ENCODE measurements around the gene ACOXL.
A peak's percentile ranks its signal among the peaks of the same experiment; 100 is the strongest.

Gene ACOXL

GRCh38 chr2:111116843-111117597, 384.6 kb downstream of the ACOXL start:
- peak; percentile 89 for DNase-seq (ENCODE audit: low spot score)

DNA sequence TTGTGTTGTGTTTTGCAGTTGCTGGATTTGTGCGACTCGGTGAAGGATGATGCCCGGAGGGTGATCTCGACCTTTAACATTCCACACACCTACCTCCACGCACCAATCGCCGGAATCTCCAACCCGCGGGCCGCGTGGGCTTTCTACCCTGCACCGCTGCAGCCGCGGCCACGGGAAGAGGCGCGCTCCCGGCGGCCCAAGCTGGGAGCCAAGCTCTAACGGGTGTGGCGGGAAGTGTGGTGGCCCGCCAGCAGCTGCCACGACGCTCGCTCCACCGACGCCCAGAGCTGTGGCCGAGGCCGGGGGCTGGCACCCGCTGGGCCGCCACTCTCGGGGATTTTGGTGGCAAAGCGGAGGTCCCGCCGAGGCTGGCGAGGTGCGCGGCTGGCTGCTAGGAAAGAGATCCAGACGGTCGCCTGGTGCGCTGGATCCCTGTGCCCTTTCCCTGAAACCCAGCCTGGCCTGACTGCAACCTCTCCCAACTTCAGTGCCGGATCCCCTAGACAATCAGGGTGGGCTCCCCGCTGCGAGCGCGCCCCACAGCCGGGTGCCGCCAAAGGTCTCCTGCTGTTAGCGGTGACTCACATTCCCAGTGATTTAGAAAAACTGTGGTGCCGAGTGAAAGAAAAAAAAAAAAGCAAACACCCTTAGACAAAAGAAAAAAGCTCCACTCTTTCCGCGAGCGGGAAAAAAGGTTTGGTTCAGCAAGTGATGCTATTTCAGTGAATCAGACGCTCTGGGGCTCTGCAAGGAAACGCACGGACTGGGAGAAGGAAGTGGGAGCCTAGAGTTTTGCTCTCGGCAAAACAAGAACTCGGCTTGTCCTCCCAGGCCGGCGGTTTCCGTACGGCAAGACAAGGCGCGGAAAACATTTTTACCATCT, 385.5 kb downstream of the ACOXL start:
- peak; percentile 43 for DNase-seq (ENCODE audit: low spot score)

DNA sequence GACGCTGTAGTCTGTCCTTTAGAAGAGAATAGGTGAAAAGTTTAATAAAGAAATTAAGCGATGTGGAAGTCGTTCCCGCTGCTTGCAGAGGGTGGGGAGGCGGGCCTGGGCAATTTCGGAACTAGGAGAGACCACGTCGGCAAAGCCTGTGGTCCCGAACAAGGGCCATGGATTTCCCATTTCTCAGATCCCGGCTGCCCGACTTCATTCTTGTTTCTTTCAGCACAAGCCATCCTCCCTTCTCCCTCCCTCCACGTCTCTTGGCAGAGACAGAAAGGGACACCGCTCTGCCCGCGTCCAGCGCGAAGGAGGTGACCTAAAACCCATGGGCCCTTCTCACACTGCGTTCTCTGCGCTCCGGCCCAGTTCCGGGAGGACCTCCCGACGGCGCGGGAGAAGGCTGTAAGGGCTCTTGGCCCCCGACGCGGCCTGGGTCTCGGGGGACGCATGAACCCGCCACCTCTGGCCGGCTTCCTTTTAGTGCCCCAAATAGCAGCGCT, 386.2 kb downstream of the ACOXL start:
- no peak for DNase-seq (ENCODE audit: low spot score)

- DNase-seq (ENCODE audit: low spot score), result no peak
Measured at GRCh38 chr2:111118981-111119821, 386.8 kb downstream of the ACOXL start.

DNA sequence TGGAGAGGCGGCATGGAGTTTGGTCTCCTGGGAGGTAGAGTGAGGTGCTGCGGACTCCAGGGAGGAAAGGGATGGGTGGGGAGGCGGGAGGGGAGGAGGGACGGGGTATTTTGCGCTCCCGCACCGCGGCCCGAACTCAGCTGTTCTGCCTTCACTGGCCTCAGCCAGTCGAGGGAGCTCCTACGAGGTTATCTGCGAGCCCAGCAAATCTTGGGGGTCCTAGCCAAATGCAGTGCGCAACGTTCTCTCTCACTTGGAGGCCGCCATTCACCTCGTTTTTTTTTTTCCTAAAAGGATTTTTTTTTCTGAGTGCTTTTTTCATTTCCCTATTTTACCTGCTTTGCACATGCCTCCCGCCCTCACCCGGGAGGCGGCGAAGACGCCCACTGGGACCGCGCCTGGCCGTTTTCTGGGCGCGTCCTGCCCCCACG, 387.5 kb downstream of the ACOXL start:
- DNase-seq (ENCODE audit: low spot score), result no peak

DNA sequence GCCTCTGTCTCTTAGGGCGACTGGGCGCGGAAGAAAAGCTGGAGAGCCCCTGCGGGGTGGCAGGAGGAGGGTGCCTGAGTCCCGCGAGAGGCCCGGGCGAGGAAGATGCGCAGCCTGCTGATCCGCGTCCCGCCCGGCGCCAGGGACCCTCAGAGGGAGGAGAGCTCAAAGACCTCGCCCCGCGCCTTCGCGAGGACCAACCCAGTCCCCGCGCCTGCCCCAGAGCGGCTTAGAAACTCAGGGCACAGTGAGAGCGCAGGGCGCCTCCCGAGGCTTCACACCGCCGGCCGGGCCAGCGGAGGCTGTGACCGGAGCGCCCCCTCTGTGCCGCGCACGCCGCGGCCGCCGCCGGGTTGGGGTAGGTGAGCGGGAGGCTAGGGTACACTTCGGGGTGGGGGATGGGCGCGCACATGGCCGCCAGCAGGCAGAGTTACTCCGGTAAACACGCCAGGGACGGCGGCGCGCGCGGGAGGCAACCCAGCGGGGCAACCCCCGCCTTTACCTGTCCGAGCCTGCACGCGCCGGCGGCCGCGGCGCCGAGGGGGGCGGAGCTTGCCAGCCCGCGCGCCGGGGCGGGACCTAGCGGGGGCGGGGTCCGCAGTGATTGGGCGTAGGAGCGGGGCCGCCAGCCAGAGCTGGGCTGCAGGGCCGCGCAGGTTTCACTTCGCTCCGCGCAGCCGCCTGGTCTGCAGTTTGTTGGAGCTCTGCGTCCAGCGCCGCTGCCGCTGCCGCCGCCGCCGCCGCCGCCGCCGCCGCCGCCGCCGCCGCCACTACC, 388.1 kb downstream of the ACOXL start, which contains the start of gene BCL2L11:
TSS of gene BCL2L11 (plus strand) at position 662 of the 775 bp plus-strand sequence. CDS start 2,832 bp downstream, outside the sequence.
- DNase-seq (ENCODE audit: low spot score), result peak; percentile 96

DNA sequence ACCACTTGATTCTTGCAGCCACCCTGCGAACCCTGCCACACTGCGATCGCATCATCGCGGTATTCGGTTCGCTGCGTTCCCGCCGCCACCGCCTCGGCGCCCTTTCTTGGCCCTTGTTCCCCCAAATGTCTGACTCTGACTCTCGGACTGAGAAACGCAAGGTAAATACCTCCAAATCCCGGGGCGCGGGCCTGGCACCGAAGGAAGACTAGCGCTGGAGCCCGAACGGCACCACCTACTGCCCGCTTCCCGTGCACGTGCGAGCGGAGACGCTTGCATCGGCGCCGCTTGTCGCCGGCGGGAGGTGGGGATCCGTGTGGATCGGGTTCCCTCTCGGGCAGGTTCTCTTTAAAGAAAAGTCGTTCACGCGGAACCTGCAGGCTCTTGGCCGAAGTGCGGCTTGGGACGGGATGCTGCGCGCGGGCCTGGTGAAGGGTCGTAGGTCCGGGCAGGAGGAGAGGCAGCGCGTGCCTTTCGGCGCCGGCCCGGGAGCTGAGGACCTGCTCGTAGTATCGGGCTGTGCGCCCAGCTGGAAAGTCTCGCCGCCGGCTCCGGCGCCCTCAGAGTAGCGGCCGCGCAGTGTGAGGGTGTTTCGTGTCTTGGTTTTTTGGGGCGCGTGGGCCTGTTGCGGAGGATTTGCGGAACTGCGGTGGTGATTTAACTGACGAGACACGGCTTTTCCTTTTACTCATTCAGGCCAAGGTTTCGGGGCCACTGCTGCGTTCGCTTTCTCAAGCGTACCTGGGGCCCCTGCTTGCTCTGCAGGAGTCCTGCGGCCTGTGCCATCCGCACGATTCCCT, 388.9 kb downstream of the ACOXL start:
- DNase-seq (ENCODE audit: low spot score), result peak; percentile 59

DNA sequence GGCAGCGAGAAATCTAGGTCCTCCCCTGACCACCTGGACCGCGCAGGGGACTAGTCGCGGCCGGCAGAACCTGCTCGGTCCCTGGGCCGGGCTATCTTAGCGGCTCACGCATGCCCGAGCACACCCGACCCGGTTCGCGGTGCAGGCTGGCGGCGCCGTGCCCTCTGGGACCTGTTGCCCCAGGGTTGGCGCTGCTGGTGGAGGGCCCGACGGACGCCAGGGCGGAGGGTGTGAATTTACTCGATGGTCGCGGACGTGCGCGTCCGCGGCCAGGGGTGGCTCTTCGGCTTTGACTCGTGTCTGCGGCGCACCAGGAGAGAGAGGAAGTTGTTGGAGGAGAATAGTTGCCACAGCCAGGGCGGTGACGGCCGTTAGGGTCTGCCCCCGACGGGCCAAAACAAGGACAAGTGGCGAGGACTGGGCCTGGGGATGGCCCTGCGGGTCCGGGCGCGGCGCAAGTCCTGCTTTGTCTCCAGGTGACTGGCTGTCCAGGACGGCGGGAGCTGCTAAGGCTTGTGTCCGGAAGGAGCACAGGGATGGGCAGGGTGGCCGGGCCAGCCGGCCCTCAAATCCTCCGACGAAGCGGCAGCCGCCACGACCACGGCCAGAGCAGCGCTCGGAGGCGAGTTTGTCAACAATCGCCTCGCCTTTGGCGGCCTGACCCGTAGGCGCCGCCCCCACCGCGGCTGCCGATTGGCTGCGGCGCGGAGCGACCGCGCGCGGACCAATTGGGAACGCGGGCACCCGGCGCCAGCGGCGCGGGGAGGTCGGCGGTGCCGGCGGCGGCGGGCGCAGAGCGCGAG, 389.7 kb downstream of the ACOXL start:
- peak; percentile 92 for DNase-seq (ENCODE audit: low spot score)

GRCh38 chr2:111122631-111123421, 390.5 kb downstream of the ACOXL start:
- peak; percentile 79 for DNase-seq (ENCODE audit: low spot score)

DNA sequence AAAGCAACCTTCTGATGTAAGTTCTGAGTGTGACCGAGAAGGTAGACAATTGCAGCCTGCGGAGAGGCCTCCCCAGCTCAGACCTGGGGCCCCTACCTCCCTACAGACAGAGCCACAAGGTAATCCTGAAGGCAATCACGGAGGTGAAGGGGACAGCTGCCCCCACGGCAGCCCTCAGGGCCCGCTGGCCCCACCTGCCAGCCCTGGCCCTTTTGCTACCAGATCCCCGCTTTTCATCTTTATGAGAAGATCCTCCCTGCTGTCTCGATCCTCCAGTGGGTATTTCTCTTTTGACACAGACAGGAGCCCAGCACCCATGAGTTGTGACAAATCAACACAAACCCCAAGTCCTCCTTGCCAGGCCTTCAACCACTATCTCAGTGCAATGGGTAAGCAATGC, 391.4 kb downstream of the ACOXL start:
- no peak for DNase-seq (ENCODE audit: low spot score)

DNA sequence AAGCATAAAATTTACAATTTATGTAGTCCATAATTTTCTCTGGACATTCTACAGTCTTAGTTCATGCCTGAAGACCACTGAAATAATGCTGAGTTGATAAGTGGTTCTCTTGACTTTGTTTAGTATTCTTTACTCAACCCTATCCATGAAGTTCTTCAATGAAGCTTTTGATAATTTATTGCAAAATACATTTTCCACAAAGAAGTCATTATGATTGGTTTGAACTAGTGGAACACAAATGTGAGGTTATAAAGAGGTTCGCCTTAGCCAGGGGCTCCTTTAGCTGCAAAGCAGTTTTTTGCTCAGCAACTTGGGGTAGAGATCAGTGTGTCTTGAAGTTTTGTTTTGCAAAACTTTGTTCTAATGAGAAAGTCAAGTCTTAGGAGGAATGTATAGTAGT, 394.2 kb downstream of the ACOXL start:
- no peak for DNase-seq (ENCODE audit: low spot score)

DNA sequence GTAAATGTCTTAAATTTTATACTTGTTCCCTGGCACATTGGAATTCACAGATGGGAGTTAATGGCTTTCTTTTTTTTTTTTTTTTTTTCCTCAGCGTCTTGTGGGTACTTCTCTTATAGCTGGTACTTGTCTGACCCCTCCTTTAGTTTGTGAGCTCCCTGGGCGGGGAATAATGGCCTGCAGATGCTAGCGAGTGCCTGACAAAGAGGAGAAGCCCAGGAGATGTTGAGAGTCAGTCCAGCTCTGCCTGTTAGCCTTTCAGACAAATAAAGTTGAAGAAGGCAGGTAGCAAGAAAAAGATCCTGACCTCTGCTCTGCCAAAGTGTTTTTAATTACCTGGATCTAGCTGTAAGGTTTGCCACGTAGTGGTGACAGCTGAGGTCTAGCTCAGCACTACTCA, 395.0 kb downstream of the ACOXL start:
- no peak for DNase-seq (ENCODE audit: low spot score)

GRCh38 chr2:111128096-111128495, 395.7 kb downstream of the ACOXL start:
- DNase-seq (ENCODE audit: low spot score), result no peak

DNA sequence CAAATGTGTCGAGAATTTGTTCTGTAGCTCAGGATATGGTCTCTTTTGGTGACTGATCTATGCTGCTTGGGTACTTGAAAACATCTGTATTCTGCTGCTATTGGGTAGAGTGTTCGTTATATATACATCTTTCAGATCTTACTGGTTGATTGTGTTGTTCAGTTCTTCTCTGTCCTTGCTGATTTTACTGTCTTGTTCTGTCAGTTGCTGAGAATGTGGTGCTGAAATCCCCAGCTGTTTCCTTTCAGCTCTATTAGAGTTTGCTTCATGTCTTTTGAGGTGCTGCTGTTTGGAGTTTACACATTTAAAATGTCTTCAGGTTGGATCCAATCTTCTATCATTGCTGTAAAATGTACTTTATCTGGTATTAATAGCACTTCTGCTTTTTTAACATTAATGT, 401.2 kb downstream of the ACOXL start:
- no peak for DNase-seq (ENCODE audit: low spot score)

GRCh38 chr2:111134055-111134454, 401.7 kb downstream of the ACOXL start:
- DNase-seq (ENCODE audit: low spot score), result no peak

- DNase-seq (ENCODE audit: low spot score), result no peak
Measured at GRCh38 chr2:111135237-111135909, 403.0 kb downstream of the ACOXL start.

- peak; percentile 19 for DNase-seq (ENCODE audit: low spot score)
Measured at GRCh38 chr2:111135910-111136297, 403.5 kb downstream of the ACOXL start.

GRCh38 chr2:111138839-111139238, 406.5 kb downstream of the ACOXL start:
- no peak for DNase-seq (ENCODE audit: low spot score)
